ENCODE measurements around the gene CPNE7.

The CPNE7 gene

DNA sequence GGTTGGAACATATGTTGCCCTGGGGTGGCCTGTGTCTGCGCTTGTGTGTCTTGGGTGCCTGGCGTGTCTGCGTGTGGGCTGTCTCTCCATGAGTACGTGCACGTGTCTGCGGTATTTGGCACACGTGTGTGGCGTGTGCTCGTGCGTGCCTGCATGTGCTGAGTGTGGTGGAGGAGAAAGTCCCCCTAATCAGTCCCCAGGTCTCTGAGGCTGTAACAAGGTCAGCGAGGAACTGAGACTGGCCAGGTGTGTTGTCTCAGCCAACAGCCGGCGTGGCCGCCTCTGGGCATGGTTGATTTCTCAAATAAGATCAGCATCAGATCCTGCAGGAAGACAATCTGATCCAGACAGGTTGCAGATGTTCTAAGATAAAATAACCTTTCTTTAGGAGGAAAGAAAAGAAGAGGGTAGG lies 3.5 kb upstream of the CPNE7 start:
- in situ Hi-C loops (cut with HindIII; ENCODE audit: low sequenced_read_pairs), result no loop called here
- TF ChIP-seq, protein P1, sequence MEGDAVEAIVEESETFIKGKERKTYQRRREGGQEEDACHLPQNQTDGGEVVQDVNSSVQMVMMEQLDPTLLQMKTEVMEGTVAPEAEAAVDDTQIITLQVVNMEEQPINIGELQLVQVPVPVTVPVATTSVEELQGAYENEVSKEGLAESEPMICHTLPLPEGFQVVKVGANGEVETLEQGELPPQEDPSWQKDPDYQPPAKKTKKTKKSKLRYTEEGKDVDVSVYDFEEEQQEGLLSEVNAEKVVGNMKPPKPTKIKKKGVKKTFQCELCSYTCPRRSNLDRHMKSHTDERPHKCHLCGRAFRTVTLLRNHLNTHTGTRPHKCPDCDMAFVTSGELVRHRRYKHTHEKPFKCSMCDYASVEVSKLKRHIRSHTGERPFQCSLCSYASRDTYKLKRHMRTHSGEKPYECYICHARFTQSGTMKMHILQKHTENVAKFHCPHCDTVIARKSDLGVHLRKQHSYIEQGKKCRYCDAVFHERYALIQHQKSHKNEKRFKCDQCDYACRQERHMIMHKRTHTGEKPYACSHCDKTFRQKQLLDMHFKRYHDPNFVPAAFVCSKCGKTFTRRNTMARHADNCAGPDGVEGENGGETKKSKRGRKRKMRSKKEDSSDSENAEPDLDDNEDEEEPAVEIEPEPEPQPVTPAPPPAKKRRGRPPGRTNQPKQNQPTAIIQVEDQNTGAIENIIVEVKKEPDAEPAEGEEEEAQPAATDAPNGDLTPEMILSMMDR (IDR thresholded peaks at IDR 0.05; ENCODE audit: low read depth, low read length, missing control alignments), result no peak
- H3K4me3 ChIP-seq (ENCODE audit: low read depth, low read length), result no peak overlapping the region
- DNase-seq (ENCODE audit: low read depth), result no peak

DNA sequence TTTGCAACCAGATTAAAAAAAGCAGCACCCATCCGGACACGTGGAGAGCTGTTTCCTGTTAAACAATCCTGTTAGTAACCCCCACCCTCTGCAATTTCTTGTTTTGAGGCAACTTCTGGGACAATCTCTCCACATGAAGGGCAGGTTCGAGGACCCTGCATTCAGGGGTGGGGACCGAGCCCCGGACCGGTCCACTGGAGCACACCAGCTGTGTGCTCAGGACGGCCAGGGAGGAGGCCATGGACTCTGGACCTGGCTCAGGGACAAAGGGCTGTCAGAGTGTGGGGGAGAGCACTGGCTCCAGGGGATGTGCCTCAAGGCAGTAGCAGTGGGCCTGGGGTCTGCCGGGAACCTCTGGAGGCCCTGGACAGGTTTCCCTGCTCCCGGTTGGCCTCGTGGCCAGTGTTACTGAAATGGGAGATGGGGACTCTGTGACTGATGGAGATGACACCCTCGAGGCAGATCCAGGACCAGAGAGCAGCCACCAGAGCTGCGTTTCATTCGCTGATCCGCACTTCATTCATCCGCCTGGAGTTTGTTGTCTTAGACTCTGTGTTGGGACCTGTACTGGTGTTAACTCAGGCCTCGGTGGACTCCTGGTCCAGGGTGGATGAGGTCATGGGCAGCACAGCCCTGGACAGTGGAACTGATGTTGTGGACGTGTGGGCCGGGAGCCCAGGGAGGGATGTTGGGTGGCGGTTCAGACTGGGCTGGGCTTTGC lies 2.9 kb upstream of the CPNE7 start:
- no peak for DNase-seq (ENCODE audit: low read depth)
- TF ChIP-seq, protein P1 (IDR thresholded peaks at IDR 0.05; ENCODE audit: low read depth, low read length, missing control alignments), result no peak
- no peak overlapping the region for H3K4me3 ChIP-seq (ENCODE audit: low read depth, low read length)
- in situ Hi-C loops (cut with HindIII; ENCODE audit: low sequenced_read_pairs), result no loop called here

DNA sequence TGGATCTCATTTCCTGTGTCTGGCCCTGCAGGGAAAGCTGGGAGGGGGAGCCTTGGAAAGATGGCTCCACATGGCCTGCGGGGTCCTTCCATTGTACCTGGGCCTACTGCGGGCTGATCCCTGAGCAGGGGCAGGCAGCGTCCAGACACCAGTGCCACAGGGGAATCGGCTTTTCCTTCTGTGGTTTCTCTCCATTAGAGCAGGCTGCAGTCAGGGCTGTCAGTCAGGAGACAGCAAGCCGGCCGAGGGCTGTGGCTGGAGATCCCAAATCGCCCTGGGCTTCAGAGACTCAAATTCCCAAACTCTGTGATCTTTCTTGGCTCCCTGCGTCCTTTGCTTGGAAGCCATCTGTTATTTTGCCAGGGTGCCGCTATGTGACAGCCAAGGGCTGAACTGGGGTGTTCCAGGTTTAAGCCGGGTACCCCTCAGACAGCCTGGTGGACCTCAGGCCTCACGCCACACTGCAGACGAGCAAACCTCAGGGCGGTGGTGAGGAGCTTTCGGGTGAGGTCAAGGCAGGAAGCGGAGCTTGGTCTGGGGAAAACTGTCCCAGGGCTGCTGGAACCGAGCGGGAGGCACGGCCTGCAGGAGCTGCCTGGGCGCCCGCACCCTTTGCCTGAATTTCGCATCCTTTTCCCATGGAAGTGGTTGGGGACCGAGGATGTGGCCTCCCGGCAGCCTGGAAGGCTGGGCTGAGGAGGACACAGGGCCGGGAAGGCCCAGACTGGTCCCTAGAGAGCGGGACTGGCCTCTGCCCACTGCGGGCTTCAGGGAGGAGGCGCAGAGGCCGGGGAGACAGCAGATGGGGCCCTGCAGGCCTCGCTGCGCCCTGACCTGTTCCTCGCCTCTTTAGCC lies 1.5 kb upstream of the CPNE7 start:
- in situ Hi-C loops (cut with HindIII; ENCODE audit: low sequenced_read_pairs), result no loop called here
- no peak overlapping the region for H3K4me3 ChIP-seq (ENCODE audit: low read depth, low read length)
- DNase-seq (ENCODE audit: low read depth), result no peak
- TF ChIP-seq, protein P1 (IDR thresholded peaks at IDR 0.05; ENCODE audit: low read depth, low read length, missing control alignments), result no peak

DNA sequence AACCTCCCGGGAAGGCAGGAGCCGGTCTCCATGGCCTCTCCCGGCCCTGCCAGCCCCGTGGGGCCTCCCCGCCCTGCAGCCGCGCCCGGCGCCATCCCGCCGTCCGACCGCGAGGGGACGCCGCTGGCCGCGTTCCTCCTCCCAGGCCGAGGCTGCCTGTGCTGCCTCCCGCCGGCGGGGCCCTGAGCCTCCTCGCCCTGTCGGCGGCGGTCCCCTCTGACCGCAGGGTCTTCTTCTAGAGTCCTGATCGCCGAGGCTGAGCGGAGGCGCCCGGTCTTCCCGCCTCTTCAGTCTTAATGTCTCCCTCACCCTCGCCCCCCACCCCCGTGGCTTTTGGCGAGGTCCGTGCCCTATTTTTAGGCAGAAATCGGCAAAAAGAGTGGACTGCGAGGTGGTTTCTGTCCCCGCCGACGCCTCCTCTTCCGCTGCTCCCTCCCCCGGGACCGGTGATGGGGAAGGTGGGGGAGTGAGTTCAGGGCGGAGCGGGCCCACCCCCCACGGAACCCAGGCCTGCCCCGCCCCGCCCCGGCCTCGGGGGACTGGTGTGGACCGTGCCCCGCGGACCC lies 794 bp upstream of the CPNE7 start:
- DNase-seq (ENCODE audit: low read depth), result no peak
- H3K4me3 ChIP-seq (ENCODE audit: low read depth, low read length), result peak overlapping the region; percentile 27
- TF ChIP-seq, protein P1 (IDR thresholded peaks at IDR 0.05; ENCODE audit: low read depth, low read length, missing control alignments), result peak; percentile 68
- in situ Hi-C loops (cut with HindIII; ENCODE audit: low sequenced_read_pairs), result no loop called here

DNA sequence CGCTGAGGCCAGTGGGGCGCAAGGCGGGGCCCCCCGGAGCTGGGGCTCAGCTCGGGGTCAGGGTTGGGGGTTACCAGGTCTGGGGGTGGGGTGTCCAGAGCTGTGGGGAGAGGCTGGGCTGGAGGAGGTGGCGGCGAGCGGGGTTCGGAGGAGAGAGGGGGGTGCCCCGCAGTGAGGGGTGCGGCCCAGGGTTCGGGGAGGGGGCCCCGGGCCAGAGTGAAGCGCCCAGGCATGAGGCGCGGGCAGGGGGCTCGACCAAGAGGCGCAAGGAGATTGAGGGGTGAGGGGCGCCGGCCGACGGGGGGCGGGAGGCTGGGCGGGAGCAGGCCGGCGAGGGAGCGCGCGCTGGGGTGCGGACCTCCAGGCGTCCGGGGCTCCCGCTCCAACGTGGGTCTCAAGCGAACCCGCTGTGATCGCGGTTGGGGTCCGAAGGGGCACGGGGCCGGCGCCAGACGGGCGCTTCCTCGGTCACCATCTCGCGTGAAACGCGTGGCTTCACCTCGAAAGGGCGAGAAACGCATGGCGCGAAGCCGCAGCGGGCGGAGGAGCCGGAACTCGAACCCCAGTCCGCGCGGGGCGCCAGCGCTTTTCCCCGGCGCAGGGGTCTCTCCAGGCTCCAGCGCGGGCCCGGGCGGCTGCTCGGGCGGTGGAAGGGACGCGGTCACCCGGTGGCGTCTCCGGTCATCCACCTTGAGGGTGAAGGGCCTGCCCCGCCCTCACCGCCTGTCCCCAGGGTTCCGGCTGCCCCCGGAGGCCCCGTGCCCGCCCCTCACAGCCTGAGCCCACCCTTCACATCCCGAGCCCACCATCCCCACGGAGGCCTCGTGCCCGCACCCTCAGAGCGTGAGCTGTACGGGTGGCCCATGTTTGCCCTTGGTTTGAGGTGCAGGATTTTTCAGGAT lies 846 bp downstream of the CPNE7 start:
- peak overlapping the region; percentile 40 for H3K4me3 ChIP-seq (ENCODE audit: low read depth, low read length)
- DNase-seq (ENCODE audit: low read depth), result no peak
- TF ChIP-seq, protein P1 (IDR thresholded peaks at IDR 0.05; ENCODE audit: low read depth, low read length, missing control alignments), result no peak
- in situ Hi-C loops (cut with HindIII; ENCODE audit: low sequenced_read_pairs), result no loop called here

Data from astrocyte of the cerebellum (primary cell).